Gastrocnemius medialis (tissue), 4 donors: ENCODE measurements around the gene AKAP13.

Source experiments
- POLR2A ChIP-seq, 2 donors: fragments of 450-650 bp; IDR thresholded peaks; one replicate each; pipeline ENCODE4 v1.6.1; 2017; ENCODE audit warnings: antibody characterized with exemption in 2 of 2, mild to moderate bottlenecking in 2 of 2, moderate library complexity in 2 of 2
- TF ChIP-seq, protein P1 (sequence below), 5 experiments: fragments of 450-650 bp in 3 of 5; fragments of 200-600 bp in 2 of 5; sonication (generic) in 2 of 5; IDR thresholded peaks in 4 of 5; conservative IDR thresholded peaks in 1 of 5; 1 replicate in 4 of 5; 2 replicates in 1 of 5; pipeline ENCODE4 v1.5.1; 2016 to 2019; ENCODE audit warnings: antibody characterized with exemption in 5 of 5, mild to moderate bottlenecking in 3 of 5, moderate library complexity in 3 of 5

DNA sequence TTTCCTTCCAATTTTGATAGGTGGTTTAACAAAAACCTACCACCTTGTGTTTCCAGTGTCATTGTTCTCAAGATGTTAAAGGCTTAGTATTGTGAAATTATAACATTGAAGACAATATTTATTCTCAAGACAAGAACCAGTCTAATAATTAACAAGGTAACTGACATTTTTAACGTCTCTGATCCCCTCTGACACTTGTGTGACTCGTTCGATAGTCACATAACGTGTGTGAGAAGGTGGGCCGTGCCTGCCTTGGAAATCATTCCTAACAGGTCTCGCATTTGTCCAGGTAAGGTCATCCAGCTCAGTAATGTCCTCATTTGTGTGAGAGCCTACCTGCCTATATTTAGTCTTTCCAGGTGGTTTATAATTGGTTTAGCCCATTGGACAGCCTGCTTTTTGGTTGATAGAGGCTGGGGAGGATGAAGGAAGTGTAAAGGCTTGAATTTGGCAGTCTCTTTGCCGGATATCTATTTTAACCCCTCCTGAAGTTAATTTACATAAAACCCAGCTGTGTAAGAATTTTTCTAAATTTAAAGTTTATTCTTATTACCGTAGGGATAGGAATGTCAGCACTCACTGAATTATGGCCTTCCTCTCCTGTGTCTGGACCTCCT is 94.4 kb downstream of the AKAP13 start:
- TF ChIP-seq, protein P1, sequence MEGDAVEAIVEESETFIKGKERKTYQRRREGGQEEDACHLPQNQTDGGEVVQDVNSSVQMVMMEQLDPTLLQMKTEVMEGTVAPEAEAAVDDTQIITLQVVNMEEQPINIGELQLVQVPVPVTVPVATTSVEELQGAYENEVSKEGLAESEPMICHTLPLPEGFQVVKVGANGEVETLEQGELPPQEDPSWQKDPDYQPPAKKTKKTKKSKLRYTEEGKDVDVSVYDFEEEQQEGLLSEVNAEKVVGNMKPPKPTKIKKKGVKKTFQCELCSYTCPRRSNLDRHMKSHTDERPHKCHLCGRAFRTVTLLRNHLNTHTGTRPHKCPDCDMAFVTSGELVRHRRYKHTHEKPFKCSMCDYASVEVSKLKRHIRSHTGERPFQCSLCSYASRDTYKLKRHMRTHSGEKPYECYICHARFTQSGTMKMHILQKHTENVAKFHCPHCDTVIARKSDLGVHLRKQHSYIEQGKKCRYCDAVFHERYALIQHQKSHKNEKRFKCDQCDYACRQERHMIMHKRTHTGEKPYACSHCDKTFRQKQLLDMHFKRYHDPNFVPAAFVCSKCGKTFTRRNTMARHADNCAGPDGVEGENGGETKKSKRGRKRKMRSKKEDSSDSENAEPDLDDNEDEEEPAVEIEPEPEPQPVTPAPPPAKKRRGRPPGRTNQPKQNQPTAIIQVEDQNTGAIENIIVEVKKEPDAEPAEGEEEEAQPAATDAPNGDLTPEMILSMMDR (IDR thresholded peaks at IDR 0.05 in 4 of 5, conservative IDR thresholded peaks at IDR 0.05 in 1 of 5): no peak
- no peak for TF ChIP-seq POLR2A (IDR thresholded peaks at IDR 0.05)
